GM19023 (cell line): Measurements from ENCODE around the gene SLC35G6.
"Not testable (repeated sequence)": the region's sequence is repeated elsewhere in the genome, so short reads cannot be mapped to it uniquely, and the experiment has no call there.

Experiments
- ATAC-seq: cut with Tn5 transposase; IDR thresholded peaks from one replicate; pipeline ENCODE4 v1.9.1; 2021; ENCODE audit warnings: mild to moderate bottlenecking, moderate library complexity; ENCODE audit not compliant: unreplicated experiment

The SLC35G6 gene

DNA sequence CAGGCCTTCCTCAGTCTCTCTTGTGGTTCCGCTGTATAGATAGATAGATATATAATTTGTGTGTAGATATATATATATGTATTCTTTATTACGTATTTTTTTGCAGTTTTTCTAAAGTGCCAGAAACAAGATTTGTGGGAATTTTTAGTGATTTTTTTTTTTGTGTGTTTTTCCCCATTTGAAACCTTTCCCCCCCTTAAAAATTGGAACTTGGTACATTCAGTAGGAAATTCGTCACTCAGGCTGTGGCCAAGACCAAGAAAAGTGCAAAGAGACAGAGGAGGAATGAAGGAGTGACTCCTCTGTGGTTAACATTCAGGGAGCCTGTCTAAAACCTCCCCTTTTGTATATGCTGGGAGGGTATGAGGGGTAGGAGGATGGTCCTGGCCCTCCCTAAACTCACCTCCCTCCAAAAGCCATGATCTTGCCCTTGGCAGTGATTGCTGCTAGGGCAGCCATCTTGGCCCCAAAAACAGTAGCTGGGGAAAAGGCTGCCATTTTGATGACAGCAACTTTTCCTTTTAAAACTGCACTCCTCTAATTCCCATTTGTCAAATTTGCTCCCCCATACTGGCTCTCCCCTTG is 21.2 kb upstream of the SLC35G6 start:
- no peak for ATAC-seq

DNA sequence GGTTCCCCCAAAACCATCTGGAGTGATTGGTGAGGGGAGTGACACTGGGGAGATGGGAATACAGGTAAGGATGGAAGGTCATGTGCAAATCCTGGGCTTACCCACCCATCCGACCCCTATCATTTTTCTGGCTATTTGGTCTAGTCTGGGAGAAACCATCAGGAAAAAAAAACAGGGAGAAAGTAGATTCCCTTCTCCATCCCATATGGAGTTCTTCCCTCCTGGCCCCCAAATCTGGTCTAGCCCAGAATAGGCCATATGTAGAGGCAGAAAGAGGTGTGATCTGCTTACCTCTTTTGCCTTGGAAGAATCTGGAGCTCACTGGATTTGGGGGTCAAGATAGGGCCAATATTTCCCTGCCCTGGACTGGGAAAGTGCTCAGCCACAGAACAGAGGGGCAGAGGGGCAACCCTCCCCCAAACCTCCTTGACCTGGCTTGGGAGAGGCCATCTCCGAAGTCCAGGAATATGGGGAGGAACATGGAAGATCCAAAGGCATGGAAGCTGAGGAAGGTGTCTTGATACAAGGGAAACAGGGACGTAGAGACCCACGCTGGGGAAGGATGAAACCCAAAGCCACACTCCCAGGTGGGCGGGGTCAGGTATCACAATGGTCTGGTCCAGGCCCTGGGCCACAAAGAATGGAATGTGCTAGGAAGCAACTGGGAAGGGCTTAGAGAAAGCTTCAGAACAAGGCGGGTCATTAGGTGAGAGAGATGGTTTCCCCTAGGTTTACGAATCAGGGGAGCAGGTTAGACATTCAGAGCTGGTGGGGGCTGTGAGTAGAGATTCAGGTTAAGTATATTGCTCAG is 20.2 kb upstream of the SLC35G6 start:
- no peak for ATAC-seq

- no peak for ATAC-seq
Observed at GRCh38 chr17:7462474-7463371, 18.5 kb upstream of the SLC35G6 start.

GRCh38 chr17:7463372-7463846 is 17.8 kb upstream of the SLC35G6 start:
- ATAC-seq, result no peak

DNA sequence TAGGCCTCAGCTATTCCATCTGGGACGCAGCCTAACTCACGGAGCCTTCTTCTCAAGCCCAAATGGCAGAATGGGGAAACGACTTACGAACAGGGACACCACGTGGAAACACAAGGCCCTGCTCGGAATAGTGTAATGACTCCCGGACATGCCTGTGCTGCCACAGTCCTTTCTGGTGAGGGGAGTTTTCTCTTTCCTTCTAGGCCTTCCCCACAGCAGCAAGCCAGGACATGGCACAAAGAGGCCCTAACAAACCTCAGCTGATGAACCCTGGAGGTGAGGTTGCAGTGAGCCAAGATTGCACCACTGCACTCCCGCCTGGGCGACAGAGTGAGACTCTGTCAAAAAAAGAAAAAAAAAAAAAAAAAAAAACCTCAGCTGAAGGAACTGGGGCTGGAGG is 17.2 kb upstream of the SLC35G6 start:
- ATAC-seq, result no peak

- no peak for ATAC-seq
Observed at GRCh38 chr17:7465597-7466275, 15.5 kb upstream of the SLC35G6 start.

GRCh38 chr17:7466318-7466638 is 15.0 kb upstream of the SLC35G6 start:
- ATAC-seq, result no peak

DNA sequence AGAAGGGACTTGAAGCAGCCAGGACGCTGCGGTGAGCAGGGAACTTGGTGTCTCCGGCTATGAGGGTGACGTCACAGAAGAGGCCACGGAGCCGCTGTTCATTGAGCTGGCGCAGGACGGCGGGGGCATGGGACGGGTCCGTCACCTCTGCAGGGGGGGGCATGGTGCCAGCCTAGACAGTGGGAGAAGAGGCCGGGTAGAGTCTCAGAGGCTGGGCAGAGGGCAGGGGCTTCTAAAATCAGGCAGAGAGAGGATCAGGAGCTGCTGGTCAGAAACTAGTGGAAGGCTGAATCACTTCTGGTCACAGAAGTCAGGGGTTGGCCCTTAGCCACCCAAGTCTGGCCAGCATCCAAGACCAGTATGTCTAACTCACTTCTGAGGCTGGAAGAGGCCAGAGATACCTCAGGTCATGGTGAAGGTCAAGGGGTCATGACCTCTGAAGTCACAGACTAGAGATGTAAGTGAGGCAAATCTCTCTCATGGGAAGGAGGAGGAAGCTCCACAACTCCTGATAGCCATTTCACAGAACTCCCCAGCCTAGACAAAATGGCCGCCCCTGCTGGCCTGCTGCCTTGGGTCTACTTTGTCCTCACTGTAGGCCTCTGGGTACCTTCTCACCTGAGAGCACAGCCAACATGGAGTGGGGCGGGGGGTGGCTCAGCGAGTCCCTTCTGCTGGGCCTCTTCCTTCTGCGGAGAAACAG is 14.5 kb upstream of the SLC35G6 start:
- ATAC-seq, result no peak

DNA sequence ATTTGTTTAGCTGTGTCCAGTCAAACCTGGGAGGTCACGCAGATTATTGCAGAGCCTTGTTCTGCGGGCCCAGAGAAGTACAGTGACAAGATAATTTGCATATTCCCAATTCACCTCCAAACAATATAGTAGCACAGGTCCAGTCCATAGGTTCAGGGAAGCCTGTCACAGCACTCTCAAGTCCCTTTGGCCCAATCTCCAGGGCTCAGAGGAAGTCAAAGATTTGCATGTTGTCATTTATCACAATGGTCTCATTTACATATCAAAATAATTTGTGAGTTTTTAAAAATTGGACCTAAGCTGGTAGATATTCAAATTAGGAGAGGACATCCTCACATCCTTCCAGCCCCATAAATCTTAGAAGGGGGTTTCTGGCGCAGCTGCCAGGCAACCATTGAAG is 13.7 kb upstream of the SLC35G6 start:
- no peak for ATAC-seq

GRCh38 chr17:7468290-7468689 is 13.0 kb upstream of the SLC35G6 start:
- ATAC-seq, result no peak

DNA sequence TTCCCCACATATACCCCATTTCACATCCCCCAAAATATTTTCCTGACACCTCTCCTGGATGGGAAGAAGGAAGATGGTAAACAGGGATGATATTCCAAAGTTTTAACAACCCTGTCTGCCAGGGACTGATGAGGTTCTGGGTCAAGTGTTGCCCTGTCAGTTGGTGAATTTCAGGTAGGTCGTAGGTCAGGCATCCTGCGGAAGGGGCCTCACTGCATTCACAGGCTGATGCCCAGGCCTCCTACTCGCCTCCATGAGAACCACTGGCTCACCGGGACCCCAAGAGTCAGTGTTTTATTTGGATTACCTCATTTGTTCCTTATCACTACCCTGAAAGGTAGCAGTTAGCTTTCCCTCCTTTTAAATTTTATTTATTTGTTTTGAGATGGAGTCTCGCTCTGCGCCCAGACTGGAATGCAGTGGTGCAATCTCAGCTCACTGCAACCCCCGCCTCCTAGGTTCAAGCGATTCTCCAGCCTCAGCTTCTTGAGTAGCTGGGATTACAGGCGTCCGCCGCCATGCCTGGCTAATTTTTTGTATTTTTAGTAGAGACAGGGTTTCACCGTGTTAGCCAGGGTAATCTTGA is 12.3 kb upstream of the SLC35G6 start:
- ATAC-seq, result no peak

DNA sequence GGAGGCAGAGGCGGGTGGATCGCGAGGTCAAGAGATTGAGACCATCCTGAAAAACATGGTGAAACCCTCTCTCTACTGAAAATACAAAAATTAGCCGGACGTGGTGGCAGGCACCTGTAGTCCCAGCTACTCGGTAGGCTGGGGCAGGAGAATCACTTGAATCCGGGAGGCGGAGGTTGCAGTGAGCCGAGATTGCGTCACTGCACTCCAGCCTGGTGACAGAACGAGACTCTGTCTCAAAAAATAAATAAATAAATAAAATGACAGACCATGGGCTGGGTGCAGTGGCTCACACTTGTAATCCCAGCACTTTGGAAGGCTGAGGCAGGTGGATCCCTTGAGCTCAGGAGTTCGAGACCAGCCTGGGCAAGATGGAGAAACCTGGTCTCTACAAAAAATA is 11.4 kb upstream of the SLC35G6 start:
- ATAC-seq, result not testable (repeated sequence)

DNA sequence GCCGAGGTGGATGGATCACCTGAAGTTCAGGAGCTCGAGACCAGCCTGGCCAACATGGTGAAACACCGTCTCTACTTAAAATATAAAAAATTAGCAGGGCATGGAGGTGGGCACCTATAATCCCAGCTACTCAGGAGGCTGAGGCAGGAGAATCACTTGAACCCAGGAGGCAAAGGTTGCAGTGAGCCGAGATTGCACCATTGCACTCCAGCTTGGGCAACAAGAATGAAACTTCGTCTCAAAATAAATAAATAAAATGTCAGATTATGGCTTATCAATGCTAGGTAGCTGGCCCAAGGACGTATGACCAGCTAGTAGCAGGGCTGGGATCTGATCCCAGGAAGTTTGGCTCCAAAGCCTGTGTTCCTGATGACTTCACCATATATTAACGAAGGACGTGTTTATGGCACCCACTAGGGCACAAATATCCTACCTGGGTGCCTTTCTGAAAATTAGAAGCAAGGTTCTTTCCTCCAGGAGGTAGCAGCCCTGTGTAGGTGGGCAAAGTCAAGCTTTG is 10.7 kb upstream of the SLC35G6 start:
- ATAC-seq, result not testable (repeated sequence)

GRCh38 chr17:7471729-7472128 is 9.5 kb upstream of the SLC35G6 start:
- no peak for ATAC-seq

DNA sequence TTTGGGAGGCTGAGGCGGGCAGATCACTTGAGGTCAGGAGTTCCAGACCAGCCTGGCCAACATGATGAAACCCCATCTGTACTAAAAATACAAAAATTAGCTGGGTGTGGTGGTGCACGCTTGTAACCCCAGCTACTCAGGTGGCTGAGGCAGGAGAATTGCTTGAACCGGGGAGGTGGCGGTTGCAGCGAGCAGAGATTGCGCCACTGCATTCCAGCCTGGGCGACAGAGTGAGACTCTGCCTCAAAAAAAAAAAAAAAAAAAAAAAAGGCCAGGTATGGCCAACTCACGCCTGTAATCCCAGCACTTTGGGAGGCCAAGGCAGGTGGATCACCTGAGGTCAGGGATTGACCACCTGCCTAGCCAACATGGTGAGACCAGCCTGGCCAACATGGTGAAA is 6.5 kb upstream of the SLC35G6 start:
- ATAC-seq, result not testable (repeated sequence)

- no peak for ATAC-seq
Observed at GRCh38 chr17:7475764-7476422, 5.4 kb upstream of the SLC35G6 start.

DNA sequence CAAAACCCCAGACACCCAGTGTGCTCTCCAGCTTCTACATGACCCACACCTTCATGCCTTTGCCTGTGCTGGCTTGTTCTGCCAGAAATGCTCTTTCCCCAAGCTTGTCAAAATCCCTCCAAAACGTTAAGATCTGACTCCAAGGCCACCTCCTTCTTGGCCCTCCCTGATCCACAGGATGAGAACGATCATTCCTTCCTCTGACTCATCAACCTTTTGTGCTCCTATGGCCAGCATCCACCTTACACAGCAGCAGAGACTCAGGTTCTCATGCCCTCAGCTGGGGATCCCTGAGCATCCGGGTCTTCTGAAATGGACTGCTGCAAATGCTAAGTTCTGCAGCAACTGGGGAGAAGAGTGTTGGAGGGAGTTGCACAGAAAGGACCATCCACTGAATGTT is 4.8 kb upstream of the SLC35G6 start:
- no peak for ATAC-seq

DNA sequence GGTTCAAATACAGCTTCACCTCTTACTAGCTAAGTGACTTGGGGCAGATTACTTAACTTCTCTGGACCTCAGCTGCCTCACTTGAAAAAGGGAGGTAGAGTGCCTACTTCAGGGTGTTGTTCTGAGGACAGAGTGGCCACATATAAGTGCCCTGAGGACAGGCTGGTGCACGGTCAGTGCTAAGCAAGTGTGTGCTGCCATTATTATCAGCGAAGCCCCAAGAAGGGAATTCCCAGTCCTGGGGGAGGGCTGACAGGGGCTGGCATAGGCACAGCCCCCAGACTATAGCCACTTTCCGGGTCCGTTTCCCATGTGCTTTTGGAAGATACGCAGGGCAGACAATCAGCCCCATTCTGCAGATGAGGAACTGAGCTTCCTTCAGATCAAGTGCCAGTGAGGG is 4.3 kb upstream of the SLC35G6 start:
- ATAC-seq, result no peak
